Stimulated activated CD4-positive, alpha-beta T cell treated with anti-CD3 and anti-CD28 coated beads, TNF-alpha, amount 100 ng/mL, for 4 hours (primary cell): ENCODE data around the gene GMEB1.
"Not testable (repeated sequence)": the region's sequence is repeated elsewhere in the genome, so short reads cannot be mapped to it uniquely, and the experiment has no call there.

Experiments used
- DNase-seq, 3 experiments: peaks; one replicate each; pipeline ENCODE4 v3.0.0-alpha.2; 2020; ENCODE audit warnings: low read depth in 3 of 3

The GMEB1 gene, protein sequence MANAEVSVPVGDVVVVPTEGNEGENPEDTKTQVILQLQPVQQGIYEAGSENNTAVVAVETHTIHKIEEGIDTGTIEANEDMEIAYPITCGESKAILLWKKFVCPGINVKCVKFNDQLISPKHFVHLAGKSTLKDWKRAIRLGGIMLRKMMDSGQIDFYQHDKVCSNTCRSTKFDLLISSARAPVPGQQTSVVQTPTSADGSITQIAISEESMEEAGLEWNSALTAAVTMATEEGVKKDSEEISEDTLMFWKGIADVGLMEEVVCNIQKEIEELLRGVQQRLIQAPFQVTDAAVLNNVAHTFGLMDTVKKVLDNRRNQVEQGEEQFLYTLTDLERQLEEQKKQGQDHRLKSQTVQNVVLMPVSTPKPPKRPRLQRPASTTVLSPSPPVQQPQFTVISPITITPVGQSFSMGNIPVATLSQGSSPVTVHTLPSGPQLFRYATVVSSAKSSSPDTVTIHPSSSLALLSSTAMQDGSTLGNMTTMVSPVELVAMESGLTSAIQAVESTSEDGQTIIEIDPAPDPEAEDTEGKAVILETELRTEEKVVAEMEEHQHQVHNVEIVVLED

DNA sequence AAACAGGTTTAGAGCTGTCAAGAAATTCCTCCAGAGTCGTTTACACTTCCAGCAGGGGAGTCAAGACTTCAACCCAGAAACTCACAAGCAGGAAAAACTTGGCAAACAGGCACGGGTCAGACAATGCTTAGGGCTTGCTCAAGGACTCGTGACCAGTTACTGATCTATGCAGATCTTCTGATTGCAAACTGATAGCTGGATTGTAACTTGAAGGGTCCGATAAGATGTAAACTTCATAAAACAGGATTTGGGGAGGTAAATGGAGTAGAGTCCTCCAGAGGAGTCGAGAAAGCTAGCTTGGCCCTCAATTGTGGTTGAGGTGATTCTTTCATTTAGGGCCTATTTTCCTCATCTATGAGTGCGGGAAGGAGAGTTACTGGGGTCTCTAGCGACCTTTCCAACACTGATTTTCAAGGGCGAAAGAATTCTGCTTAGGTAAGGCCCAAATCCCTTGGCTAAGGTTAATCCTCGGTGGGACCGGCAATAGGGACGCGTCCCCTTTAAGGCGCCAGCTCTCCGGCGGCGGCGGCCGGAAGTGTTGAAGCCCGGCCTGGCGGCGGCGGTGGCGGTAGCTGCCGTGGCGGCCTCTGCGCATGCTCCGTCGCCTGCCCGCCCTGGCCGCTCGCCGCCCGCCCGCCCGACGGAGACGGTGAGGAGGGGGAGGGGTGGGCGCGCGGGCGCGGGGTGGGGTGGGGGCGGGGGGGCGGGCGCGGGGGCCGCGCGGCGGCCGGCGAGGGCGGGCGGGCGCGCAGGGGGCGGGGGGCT lies at the start of gene GMEB1:
TSS of gene GMEB1 (plus strand) at position 594 of the 765 bp plus-strand sequence. CDS start 14,829 bp downstream, outside the sequence.
- DNase-seq: peak; percentile 70 to 77 (median 76)

DNA sequence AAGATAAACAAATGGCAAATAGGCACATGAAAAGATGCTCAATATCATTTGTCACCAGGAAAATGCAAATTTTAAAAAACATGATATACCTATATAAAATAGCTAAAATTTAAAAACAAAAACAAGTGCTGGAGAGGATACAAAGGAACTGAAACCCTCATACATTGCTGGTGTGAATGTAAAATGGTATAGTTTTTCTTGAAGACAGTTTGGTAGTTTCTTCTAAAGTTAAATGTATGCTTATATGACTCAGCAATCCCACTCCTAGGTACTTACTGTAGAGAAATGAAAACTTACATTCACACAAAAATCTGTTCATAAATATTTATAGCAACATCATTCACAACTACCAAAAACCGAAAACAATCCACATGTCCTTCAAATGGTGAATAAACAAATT lies 36.9 kb upstream of the GMEB1 start:
- DNase-seq: no peak

GRCh38 chr1:28632560-28632959 lies 36.0 kb upstream of the GMEB1 start:
- no peak for DNase-seq

DNA sequence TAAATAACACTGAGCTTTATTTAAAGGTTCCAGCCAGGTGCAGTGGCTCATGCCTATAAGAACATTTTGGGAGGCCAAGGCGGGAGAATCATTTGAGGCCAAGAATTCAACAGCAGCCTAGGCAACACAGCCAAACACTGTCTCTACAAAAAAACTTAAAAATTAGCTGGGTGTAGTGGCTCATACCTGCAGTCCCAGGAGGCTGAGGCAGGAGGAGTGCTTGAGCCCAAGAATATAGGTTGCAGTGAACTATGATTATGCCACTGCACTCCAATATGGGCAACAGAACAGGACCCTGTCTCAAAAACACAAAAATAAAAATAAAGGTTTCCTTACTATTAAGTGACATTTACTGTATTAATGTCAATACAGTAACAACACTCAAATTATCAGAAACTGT lies 27.8 kb upstream of the GMEB1 start:
- no peak for DNase-seq

DNA sequence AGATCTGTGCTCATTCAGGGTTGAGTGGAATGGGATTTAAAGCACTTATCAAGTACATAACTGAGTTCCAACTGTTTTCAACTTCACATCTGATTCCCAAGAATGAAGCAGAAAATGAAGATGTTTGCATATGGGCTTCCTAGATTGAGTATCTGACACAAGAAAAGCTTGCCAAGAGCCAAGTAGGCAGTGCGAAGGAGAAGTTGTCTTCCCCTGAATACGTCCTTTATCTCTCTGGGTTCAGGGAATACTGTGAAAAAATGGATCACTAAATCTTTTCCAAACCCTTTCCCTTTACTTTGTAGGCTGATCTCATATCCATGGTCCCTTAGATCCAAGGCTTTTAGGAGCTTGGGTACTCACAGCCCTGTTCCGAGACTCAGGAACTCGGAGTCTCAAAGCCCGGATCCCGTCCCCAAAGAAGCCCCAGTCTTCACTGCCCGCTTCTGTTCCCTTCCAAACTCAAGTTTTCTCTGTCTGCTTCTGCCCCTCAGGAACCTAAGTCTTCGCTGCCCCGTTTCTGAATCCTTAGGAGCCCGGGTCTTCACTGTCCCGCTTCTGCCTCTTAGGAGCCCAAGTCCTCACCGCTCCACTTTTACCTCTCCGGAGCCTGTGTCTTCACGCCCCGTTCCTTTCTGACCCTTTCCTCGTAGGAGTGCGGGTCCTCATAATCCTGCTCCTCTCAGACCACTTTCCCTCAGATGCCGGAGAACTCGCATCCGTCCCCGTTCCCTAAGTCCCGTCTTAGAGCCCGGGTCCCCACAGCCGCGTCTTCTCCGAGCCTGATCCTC lies 26.3 kb upstream of the GMEB1 start:
- DNase-seq: no peak

GRCh38 chr1:28642847-28643635 lies 25.5 kb upstream of the GMEB1 start, which contains the start of gene TAF12:
Gene TAF12 (minus strand): TSS chr1:28643067. CDS start chr1:28622081, 20,986 bp downstream.
- peak; percentile 76 to 88 (median 86) for DNase-seq

GRCh38 chr1:28644494-28644893 lies 24.1 kb upstream of the GMEB1 start:
- DNase-seq: no peak

DNA sequence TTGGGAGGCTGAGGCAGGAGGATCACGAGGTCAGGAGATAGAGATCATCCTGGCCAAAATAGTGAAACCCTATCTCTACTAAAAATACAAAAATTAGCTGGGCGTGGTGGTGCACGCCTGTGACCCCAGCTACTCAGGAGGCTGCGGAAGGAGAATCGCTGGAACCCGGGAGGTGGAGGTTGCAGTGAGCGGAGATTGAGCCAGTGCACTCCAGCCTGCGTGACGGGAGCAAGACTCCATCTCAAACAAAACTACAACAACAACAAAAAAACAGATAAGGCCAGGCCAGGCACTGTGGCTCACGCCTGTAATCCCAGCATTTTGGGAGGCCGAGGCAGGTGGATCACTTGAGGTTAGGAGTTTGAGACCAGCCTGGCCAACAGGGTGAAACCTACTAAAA lies 23.2 kb upstream of the GMEB1 start:
- not testable (repeated sequence) for DNase-seq

- DNase-seq: no peak
Measured at GRCh38 chr1:28646040-28646439, 22.5 kb upstream of the GMEB1 start.

DNA sequence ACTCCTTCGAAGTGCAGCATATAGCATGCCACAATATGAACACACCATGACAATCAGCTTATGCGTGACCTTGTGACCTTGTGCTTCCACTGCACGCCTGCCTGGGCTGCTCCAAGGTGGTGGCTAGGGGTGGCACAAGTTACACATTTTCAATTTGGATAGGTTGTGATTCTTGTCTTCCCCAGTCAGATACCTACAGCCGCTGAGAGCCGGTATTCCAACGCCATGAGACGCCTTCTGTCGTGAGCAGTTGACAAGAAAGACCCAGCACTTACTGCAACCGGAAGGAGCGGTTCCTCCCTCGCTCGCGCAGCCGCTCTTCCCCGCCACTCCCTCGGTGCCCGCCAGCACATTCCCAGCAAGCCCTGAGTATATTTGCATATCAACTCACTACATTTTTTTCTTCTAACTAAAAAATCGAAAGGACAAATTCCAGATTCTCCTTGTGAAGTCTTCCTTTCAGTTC lies 20.5 kb upstream of the GMEB1 start:
- peak; percentile 60 to 76 (median 75) for DNase-seq

GRCh38 chr1:28648474-28649198 lies 19.9 kb upstream of the GMEB1 start, which contains the start of gene RNU11:
Gene RNU11 (plus strand): TSS chr1:28648600.
- peak; percentile 68 to 83 (median 72) for DNase-seq

- DNase-seq: not testable (repeated sequence)
Measured at GRCh38 chr1:28653063-28653462, 15.5 kb upstream of the GMEB1 start.

GRCh38 chr1:28653870-28654269 lies 14.7 kb upstream of the GMEB1 start:
- not testable (repeated sequence) for DNase-seq

GRCh38 chr1:28655448-28656311 lies 12.9 kb upstream of the GMEB1 start:
- not testable (repeated sequence) for DNase-seq

DNA sequence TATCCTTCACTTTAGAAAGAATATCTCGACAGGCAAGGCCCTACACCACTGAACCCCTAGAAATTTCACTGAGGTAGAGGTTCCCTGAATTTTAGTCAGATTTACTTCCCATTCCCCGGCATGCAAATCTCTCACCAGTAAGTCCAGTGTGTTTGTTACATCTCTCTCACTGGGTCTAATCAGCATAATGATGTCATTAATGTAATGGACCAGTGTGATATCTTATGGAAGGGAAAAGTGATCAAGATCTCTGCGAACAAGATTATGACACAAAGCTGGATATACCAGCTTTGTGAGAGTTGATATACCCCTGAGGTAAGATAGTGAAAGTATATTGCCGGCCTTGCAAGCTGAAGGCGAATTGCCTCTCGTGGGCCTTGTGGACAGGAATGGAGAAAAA lies 12.2 kb upstream of the GMEB1 start:
- no peak for DNase-seq

DNA sequence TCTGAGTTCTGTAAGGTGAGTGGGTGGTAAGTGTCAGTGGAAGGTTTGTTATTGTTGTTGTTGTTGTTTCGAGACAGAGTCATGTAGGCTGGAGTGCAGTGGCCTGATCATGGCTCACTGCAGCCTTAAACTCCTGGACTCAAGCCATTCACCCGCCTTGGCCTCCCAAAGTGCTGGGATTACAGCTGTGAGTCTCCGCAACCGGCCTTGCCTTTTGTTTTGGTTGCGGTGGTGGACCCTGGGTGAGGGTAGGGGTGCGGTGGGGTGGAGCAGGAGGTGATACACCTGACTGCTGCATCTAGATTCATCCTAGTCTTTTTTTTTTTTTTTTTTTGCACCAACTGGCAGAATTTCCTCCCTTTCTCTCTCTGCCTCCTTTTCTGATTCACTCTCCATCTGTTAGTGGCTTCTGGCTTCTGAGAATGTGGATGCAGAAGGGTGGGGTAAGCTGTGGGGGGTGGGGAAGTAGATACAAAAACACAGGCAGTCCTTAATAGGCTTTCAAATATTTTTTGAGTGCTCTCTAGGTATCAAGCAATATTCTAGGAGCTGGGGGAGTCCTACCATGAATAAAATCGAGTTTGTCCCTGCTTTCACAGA lies 4.6 kb upstream of the GMEB1 start:
- no peak for DNase-seq

DNA sequence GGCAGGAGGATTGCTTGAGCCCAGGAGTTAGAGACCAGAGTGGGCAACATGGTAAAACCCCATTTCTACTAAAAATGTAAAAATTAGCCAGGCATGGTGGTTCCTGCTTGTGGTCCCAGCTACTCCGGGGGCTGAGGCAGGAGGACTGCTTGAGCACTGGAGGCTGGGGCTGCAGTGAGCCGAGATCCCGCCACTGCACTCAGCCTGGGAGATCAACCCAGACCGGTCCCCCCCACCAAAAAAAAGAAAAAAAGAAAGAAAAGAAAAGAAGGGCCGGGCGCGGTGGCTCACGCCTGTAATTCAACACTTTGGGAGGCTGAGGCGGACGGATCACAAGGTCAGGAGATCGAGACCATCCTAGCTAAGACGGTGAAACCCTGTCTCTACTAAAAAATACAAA lies 1.8 kb upstream of the GMEB1 start:
- DNase-seq: no peak

DNA sequence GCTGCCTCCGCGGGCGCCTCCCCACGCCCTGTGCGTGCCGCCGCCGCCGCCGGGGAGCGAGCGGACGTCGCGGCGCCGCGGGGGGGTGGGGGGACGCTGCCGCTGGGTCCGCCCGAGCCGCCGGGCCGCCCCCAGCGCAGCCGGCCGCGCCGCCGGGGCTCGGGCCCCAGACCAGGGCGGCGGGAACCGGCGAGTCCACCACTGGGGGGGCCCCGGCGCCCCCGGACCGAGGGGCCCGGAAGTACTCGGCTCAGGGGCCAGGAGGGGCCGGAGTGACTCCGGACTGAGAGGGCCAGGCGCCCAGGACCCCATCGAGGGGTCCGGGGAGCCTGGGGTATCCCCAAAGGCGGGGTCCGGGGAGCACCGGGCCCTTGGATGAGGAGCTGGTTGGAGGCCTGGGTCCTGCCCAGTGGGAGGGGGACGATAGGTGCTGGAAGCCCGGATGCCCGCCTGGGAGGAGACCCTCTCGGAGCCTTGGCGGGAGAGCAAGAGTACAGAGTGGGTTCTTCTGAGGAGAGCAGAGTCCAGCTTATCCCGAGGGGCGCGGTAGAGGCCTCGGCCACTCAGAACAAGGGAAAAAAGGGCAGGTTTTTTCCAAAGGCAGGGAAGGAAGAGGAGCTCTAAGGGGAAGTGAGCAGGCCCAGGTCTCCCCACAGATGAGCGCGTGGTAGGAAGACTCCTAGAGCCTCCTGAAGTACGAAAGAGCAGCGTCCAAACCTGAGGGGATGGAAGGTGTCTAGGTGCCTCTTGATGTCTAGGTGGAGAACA lies 556 bp downstream of the GMEB1 start:
- peak in 1 of 3 experiments; percentile 17 for DNase-seq
